ENCODE data around the gene NR5A2.

NR5A2 gene

GRCh38 chr1:200207711-200208126 lies 180.2 kb downstream of the NR5A2 start:
- TF ChIP-seq PKNOX1 (IDR thresholded peaks at IDR 0.05) (no peak), CTBP1 (IDR thresholded peaks at IDR 0.05; ENCODE audit: borderline replicate concordance) (no peak), ARNT (IDR thresholded peaks at IDR 0.05) (no peak), SP1 (IDR thresholded peaks at IDR 0.05) (no peak), TARDBP (IDR thresholded peaks at IDR 0.05) (no peak), L3MBTL2 (conservative IDR thresholded peaks at IDR 0.05) (no peak), ELF4 (IDR thresholded peaks at IDR 0.05) (no peak), SUZ12 (IDR thresholded peaks at IDR 0.05) (no peak), FOXM1 (IDR thresholded peaks at IDR 0.05; ENCODE audit: borderline replicate concordance) (no peak)
- ChIA-PET POLR2A (no interaction called here), CTCF (interaction anchor here (0.5 kb wide), 2 partner anchors 16 to 56 kb away, joined by 3 to 4 read pairs; no protein-coding TSS in a partner anchor)
- DNase-seq (ENCODE audit: extremely low spot score), result no peak

GRCh38 chr1:200211157-200211556 lies 183.6 kb downstream of the NR5A2 start:
- DNase-seq (ENCODE audit: extremely low spot score), result no peak
- ChIA-PET POLR2A (no interaction called here), CTCF (no interaction called here)
- TF ChIP-seq L3MBTL2 (conservative IDR thresholded peaks at IDR 0.05) (no peak), ELF4 (IDR thresholded peaks at IDR 0.05) (no peak)

GRCh38 chr1:200213392-200213791 lies 185.9 kb downstream of the NR5A2 start:
- TF ChIP-seq HDGF (IDR thresholded peaks at IDR 0.05; ENCODE audit: borderline replicate concordance), result no peak
- no peak for TF ChIP-seq TARDBP (IDR thresholded peaks at IDR 0.05)
- TF ChIP-seq ARNT (IDR thresholded peaks at IDR 0.05), result no peak
- TF ChIP-seq NFRKB (IDR thresholded peaks at IDR 0.05), result no peak
- no peak for TF ChIP-seq L3MBTL2 (conservative IDR thresholded peaks at IDR 0.05)
- no peak for TF ChIP-seq FOXM1 (IDR thresholded peaks at IDR 0.05; ENCODE audit: borderline replicate concordance)
- TF ChIP-seq ELF4 (IDR thresholded peaks at IDR 0.05), result no peak
- no peak for TF ChIP-seq FOXK2 (IDR thresholded peaks at IDR 0.05)
- no peak for TF ChIP-seq SP1 (IDR thresholded peaks at IDR 0.05)
- TF ChIP-seq FOXA1 (IDR thresholded peaks at IDR 0.05), result no peak
- no peak for TF ChIP-seq ZNF384 (IDR thresholded peaks at IDR 0.05)
- no peak for TF ChIP-seq BHLHE40 (IDR thresholded peaks at IDR 0.05; ENCODE audit: borderline replicate concordance)
- no peak for TF ChIP-seq LEF1 (IDR thresholded peaks at IDR 0.05; ENCODE audit: borderline replicate concordance)
- no peak for TF ChIP-seq SUZ12 (IDR thresholded peaks at IDR 0.05)
- DNase-seq (ENCODE audit: extremely low spot score), result no peak
- CTCF ChIA-PET, result no interaction called here
- POLR2A ChIA-PET, result no interaction called here

GRCh38 chr1:200213921-200214320 lies 186.4 kb downstream of the NR5A2 start:
- TF ChIP-seq ELF4 (IDR thresholded peaks at IDR 0.05), result no peak
- ChIA-PET CTCF (no interaction called here), POLR2A (no interaction called here)
- no peak for DNase-seq (ENCODE audit: extremely low spot score)

GRCh38 chr1:200215350-200215749 lies 187.8 kb downstream of the NR5A2 start:
- DNase-seq (ENCODE audit: extremely low spot score), result no peak
- ChIA-PET POLR2A (no interaction called here), CTCF (no interaction called here)
- TF ChIP-seq NFRKB (IDR thresholded peaks at IDR 0.05) (no peak), PKNOX1 (IDR thresholded peaks at IDR 0.05) (no peak), BHLHE40 (IDR thresholded peaks at IDR 0.05; ENCODE audit: borderline replicate concordance) (no peak), FOXK2 (IDR thresholded peaks at IDR 0.05) (no peak), CTBP1 (IDR thresholded peaks at IDR 0.05; ENCODE audit: borderline replicate concordance) (no peak), ELF4 (IDR thresholded peaks at IDR 0.05) (no peak), SUZ12 (IDR thresholded peaks at IDR 0.05) (no peak), ARNT (IDR thresholded peaks at IDR 0.05) (no peak), FOXM1 (IDR thresholded peaks at IDR 0.05; ENCODE audit: borderline replicate concordance) (no peak), HDGF (IDR thresholded peaks at IDR 0.05; ENCODE audit: borderline replicate concordance) (no peak), LEF1 (IDR thresholded peaks at IDR 0.05; ENCODE audit: borderline replicate concordance) (no peak), FOXA1 (IDR thresholded peaks at IDR 0.05) (no peak), TARDBP (IDR thresholded peaks at IDR 0.05) (no peak), ZNF384 (IDR thresholded peaks at IDR 0.05) (no peak), L3MBTL2 (conservative IDR thresholded peaks at IDR 0.05) (no peak)

- TF ChIP-seq FOXK2 (IDR thresholded peaks at IDR 0.05), result no peak
- no peak for TF ChIP-seq ARNT (IDR thresholded peaks at IDR 0.05)
- no peak for TF ChIP-seq FOXA1 (IDR thresholded peaks at IDR 0.05)
- TF ChIP-seq PKNOX1 (IDR thresholded peaks at IDR 0.05), result no peak
- no peak for TF ChIP-seq CTBP1 (IDR thresholded peaks at IDR 0.05; ENCODE audit: borderline replicate concordance)
- no peak for TF ChIP-seq SUZ12 (IDR thresholded peaks at IDR 0.05)
- TF ChIP-seq NFRKB (IDR thresholded peaks at IDR 0.05), result no peak
- TF ChIP-seq L3MBTL2 (conservative IDR thresholded peaks at IDR 0.05), result no peak
- TF ChIP-seq BHLHE40 (IDR thresholded peaks at IDR 0.05; ENCODE audit: borderline replicate concordance), result no peak
- no peak for TF ChIP-seq ELF4 (IDR thresholded peaks at IDR 0.05)
- no peak for TF ChIP-seq FOXM1 (IDR thresholded peaks at IDR 0.05; ENCODE audit: borderline replicate concordance)
- no peak for TF ChIP-seq HDGF (IDR thresholded peaks at IDR 0.05; ENCODE audit: borderline replicate concordance)
- no peak for TF ChIP-seq ZNF384 (IDR thresholded peaks at IDR 0.05)
- no peak for TF ChIP-seq TARDBP (IDR thresholded peaks at IDR 0.05)
- no peak for TF ChIP-seq SP1 (IDR thresholded peaks at IDR 0.05)
- no peak for DNase-seq (ENCODE audit: extremely low spot score)
- ChIA-PET CTCF (no interaction called here), POLR2A (no interaction called here)
Measured at GRCh38 chr1:200217703-200218102, 190.2 kb downstream of the NR5A2 start.

Data from HEK293T (cell line).